Thyroid gland (tissue), 4 donors: Measurements from ENCODE around the gene GANC.

Source experiments
- POLR2A ChIP-seq, 2 donors: fragments of 450-650 bp; IDR thresholded peaks; one replicate each; pipeline ENCODE4 v1.6.1; 2017; ENCODE audit warnings: antibody characterized with exemption in 2 of 2, mild to moderate bottlenecking in 2 of 2, moderate library complexity in 1 of 2
- TF ChIP-seq, protein P1 (sequence below), 6 experiments: fragments of 200-600 bp in 3 of 6; fragments of 450-650 bp in 3 of 6; sonication (generic) in 3 of 6; IDR thresholded peaks; one replicate each; pipeline ENCODE4 v1.5.1; 2016 to 2019; ENCODE audit warnings: antibody characterized with exemption in 6 of 6, mild to moderate bottlenecking in 2 of 6, inconsistent platforms in 1 of 6, moderate library complexity in 1 of 6

DNA sequence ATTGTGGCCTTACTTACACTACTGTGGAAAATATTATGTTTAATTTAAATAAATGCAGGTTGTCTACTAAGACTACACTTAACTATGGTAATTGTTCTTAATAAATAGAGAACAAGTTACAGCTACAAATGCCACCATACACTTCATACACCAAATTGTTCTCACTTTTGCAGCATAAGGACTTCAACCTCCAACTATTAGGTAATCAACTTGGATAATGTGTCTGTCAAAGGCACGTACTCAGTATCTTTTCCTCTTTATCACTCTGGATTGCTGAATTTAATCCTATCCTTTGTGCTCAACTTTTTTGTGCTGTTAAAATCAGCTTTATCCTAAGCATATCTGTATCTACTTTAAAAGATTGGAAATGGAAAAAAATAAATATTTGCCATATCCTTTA, 41.8 kb downstream of the GANC start:
- TF ChIP-seq, protein P1, sequence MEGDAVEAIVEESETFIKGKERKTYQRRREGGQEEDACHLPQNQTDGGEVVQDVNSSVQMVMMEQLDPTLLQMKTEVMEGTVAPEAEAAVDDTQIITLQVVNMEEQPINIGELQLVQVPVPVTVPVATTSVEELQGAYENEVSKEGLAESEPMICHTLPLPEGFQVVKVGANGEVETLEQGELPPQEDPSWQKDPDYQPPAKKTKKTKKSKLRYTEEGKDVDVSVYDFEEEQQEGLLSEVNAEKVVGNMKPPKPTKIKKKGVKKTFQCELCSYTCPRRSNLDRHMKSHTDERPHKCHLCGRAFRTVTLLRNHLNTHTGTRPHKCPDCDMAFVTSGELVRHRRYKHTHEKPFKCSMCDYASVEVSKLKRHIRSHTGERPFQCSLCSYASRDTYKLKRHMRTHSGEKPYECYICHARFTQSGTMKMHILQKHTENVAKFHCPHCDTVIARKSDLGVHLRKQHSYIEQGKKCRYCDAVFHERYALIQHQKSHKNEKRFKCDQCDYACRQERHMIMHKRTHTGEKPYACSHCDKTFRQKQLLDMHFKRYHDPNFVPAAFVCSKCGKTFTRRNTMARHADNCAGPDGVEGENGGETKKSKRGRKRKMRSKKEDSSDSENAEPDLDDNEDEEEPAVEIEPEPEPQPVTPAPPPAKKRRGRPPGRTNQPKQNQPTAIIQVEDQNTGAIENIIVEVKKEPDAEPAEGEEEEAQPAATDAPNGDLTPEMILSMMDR (IDR thresholded peaks at IDR 0.05): no peak
- TF ChIP-seq POLR2A (IDR thresholded peaks at IDR 0.05): no peak
